HG03457 (cell line): ENCODE measurements around the gene WNK2.
"Not testable (repeated sequence)": the region's sequence is repeated elsewhere in the genome, so short reads cannot be mapped to it uniquely, and the experiment has no call there.

Source experiments
- ATAC-seq: cut with Tn5 transposase; IDR thresholded peaks from one replicate; pipeline ENCODE4 v1.9.1; 2021; ENCODE audit warnings: moderate number of reproducible peaks; ENCODE audit not compliant: unreplicated experiment

The WNK2 gene

DNA sequence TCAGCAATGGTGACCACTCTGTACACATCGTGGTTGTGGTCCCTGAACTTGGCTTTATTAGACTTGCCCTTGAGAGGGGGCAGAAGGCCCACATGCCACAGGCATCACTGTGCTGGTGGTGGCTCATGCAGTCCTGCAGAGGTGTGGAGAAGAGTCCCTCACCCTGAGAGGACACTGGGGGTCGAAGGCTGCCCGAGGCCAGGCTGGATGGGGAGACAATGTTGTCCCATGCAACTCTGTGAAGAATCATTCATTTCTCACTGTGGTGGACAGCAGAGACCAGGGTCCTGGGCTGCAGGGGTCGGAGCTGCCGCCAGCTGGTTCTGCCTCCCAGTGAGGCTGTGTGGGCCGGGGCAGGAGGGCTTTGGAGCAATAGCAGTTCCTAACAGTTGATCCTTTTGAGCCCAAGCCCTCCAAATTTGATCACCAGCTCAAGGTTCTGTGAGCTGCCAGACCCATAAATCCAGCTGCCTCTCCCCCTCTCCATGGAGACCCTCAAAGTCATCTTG lies 139.6 kb downstream of the WNK2 start:
- ATAC-seq, result not testable (repeated sequence)

DNA sequence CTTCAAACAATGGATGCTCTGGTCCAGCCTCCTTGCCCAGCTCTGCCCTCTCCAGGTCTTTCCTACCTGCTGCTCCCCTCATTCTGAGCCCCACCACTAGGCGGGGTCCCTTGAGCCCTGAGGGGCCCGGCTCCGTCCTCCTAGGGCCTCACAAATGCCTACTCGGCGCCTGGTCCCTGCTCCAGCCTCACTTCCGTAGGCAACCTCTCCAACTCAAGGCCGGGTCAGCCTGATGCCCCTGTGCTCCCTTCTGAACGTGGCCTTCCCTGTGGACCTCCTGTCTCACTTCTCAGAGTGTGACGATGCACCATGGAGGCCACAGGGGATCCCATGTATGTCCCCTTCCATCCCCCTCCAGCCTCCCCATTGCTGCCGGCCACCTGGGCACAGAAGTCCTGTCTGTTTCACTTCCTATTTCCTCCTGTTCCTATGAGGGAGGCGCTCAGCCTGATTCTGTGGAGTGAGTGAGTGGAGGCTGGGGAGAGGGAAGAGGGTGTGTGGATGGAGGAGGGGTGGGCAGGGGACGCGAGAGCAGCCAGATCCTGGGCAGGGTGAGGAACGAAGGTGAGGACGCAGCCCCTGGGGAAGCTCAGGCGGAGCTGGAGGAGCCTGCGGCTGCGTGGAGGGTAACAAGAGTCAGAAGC lies 140.4 kb downstream of the WNK2 start:
- ATAC-seq, result no peak

GRCh38 chr9:93325307-93326035 lies 141.5 kb downstream of the WNK2 start:
- ATAC-seq, result no peak

DNA sequence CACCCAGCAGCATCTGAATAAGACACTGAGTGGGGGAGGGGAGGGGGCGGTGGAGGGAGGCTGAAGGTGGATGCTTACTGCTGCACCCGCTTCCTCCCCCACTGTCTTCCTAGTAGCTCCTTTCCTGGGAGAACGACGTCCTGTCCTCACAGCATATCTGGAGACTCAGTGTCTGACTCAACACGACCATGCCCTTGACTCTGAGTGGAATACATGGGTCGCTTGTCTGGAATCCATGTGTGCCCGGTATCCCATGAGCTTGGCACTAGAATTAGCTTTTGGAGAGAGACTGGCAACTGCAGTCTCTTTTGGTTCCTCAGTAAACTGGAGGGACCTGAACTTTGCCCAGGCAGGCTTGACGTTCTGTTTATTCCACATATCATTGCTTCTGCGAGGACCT lies 142.1 kb downstream of the WNK2 start:
- ATAC-seq, result no peak

DNA sequence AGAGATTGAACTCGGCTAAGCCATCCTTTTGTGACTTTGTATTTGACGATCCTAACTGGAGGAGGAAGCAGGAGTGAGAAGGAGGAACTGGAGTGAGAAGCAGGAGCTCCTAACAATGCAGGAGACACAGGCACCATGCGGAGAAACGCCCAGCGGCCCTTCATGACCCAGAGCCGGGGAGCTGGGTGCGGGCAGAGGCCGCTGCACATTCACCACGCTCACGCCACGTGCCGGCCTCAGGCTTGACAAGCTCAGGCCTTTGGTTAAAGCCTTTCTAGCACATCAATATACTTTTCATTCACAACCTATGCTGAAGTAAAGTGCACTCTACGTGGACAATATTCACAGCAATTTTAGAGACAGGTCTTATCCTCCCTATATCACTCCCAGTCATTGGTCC lies 142.7 kb downstream of the WNK2 start:
- ATAC-seq, result no peak

- no peak for ATAC-seq
These were observed 145.8 kb downstream of the WNK2 start for GRCh38 chr9:93329629-93330280.

DNA sequence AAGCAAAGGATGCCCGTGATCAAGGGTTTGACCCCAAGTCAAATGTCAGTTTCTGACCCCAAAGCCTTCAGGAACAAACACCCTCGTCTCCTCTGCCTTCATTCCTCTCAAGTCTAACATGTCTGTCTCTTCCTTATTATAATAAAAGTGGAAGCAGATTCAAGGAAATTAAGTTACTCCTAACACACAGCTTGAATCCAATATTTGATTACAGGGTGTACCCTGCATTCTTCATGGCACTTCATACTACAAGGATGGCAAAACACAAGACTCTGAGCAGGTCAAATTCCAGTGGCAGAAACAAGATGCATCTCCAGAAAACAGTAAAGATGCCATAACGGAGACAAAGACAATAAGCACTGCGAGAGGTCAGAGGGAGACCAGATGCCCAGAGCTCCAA lies 148.4 kb downstream of the WNK2 start:
- ATAC-seq, result no peak

GRCh38 chr9:93336720-93337119 lies 152.8 kb downstream of the WNK2 start:
- ATAC-seq, result no peak

GRCh38 chr9:93338196-93338595 lies 154.3 kb downstream of the WNK2 start:
- not testable (repeated sequence) for ATAC-seq

GRCh38 chr9:93340091-93340490 lies 156.2 kb downstream of the WNK2 start:
- ATAC-seq, result no peak

DNA sequence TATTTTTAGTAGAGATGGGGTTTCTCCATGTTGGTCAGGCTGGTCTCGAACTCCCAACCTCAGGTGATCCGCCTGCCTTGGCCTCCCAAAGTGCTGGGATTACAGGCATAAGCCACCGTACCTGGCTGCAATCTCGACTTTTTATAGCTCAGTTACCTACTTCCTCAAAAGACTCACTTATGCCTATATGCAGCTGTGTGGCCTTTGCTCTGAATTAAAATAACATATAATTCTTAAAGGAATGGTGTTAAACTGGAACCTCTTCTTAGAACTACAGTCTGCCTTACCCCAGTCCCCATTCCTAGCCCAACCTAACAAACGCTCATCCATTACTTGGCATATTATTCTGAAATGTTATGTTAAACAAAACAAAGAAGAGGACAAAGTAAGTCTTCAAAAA lies 157.9 kb downstream of the WNK2 start:
- ATAC-seq, result not testable (repeated sequence)

DNA sequence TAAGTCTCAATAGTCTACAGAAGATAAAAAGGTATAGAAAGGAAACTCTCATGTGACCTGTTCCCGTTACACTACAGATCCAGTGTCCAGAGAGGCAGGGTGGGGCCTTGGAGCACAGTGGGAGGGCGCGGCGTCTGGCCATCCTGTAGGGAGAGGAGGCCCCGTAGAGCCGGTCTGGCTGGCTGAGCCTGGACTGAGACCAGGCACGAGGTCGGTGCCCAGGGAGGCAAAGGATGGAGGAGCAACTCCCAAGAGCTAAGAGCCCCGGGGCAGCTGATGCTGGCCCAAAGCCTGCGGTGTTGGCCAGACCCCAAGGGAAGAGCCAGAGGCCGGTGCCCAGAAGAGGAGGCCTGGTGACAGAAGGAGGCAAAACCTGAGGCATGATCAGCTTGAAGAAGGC lies 158.5 kb downstream of the WNK2 start:
- ATAC-seq, result not testable (repeated sequence)

- ATAC-seq, result no peak
These were observed 159.7 kb downstream of the WNK2 start for GRCh38 chr9:93343663-93344062.

DNA sequence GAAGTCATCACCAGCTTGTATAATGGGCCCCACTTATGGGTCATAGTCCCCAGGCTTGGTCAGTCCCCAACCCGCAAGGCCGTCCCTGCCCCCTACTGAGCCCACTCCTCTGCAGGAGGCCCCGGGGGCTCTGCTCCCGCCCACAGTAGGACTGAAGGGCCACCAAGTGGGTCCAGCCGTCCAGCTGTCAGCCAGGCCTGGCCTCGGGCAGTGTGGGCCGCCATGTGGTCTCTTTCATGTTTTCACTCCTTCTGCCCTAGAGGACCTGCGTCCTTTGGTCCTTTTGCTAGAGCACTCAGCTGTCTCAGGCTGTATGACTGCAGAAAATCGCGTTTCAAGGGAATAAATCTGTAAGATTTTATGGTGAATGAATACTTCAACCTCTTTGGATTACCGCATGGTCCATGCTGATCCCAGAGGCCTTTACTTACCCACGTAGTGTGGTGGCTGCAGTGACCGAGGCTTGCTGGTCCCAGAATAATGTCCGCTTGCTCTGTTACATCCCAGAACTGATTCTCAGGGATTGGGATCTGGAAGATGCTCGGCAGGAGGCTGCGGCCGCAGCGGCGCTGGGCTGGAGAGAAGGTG lies 161.8 kb downstream of the WNK2 start:
- ATAC-seq, result no peak

- ATAC-seq, result no peak
These were observed 162.5 kb downstream of the WNK2 start for GRCh38 chr9:93346231-93347112.

GRCh38 chr9:93347371-93347975 lies 163.5 kb downstream of the WNK2 start:
- ATAC-seq, result not testable (repeated sequence)

GRCh38 chr9:93353413-93354310 lies 169.7 kb downstream of the WNK2 start:
- ATAC-seq, result not testable (repeated sequence)

- ATAC-seq, result no peak
These were observed 170.5 kb downstream of the WNK2 start for GRCh38 chr9:93354451-93354850.

DNA sequence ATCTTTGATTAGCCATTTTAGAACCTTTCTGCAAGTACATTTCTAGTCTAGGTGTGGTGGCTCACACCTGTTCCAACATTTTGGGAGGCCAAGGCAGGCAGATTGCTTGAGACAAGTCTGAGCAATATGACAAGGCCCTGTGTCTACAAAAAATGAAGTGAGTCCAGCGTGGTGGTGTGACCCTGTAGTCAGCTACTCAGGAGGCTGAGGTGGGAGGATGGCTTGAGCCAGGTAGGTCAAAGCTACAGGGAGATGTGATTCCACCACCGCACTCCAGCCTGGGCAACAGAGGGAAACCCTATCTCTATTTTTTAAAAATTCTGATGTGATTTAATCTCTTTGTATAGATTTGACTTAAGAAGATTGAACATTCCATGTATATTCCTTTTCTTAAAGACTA lies 171.9 kb downstream of the WNK2 start:
- no peak for ATAC-seq
